ENCODE data around the gene PIP5K1C. TPM values are rescaled to one million over a fixed set of nuclear protein-coding genes. Genes with fewer than 3 reads are reported as not detected.

PIP5K1C gene
- total RNA-seq, 1 donor from 2014 or later = 8.6 TPM

GRCh38 chr19:3591876-3592613, 108.2 kb downstream of the PIP5K1C start:
- Histone ChIP-seq H3K27me3 (peaks cover 63% of the 10 kb centered on the region), H3K4me1 (no peaks in the 10 kb centered on the region), H4K20me1 (ENCODE audit: low read depth) (no peaks in the 10 kb centered on the region), H3K9ac (no peak overlapping the region), H3K36me3 (no peaks in the 10 kb centered on the region), H3K4me2 (no peak overlapping the region), H3F3A (ENCODE audit: low read depth) (peaks cover 12% of the 10 kb centered on the region), H3K9me3 (ENCODE audit: low read depth) (no peaks in the 10 kb centered on the region), H3K4me3 (no peak overlapping the region), H2AFZ (replicated peaks) (no peak overlapping the region), H3K79me2 (ENCODE audit: low read depth) (no peaks in the 10 kb centered on the region), H3K27ac (no peak overlapping the region)
- Mint-ChIP-seq H3K27ac (no peak overlapping the region), H3K9me3 (peaks cover 9% of the 10 kb centered on the region), H3K27me3 (ENCODE audit: insufficient read depth, low read depth) (peaks cover 29% of the 10 kb centered on the region), H3K4me1 (no peaks in the 10 kb centered on the region), H3K4me3 (no peak overlapping the region), H3K36me3 (no peaks in the 10 kb centered on the region)
- TF ChIP-seq EZH2phosphoT487 (IDR thresholded peaks at IDR 0.05) (no peak), EZH2 (IDR thresholded peaks at IDR 0.05) (no peak), CTCF (IDR thresholded peaks at IDR 0.05) (no peak)
- no peak for DNase-seq (ENCODE audit: low spot score)

DNA sequence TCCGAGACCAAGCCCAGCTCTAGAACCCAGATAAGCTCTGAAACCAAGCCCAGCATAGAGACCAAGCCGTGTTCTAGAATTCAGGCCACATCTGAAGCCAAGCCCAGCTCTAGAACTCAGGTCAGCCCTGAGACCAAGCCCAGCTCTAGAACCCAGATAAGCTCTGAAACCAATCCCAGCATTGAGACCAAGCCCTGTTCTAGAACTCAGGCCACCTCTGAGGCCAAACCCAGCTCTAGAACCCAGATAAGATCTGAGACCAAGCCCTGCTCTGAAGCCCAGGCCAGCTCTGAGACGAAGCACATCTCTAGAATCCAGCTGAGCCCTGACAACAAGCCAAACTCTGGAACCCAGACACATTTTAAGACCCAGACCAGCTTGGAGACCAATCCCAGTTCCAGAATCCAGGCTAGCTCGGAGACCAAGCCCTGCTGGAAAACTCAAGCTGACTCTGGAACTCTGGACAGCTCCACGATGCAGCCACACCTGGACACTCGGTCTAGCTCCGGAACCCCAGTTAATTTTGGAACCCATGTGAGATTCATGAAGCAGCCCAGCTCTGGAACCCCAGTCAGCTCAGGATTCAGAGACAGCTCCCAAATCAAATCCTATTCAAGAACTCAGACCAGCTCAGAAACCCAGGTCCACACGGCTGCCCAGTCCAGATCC, 109.1 kb downstream of the PIP5K1C start:
- peaks cover 9% of the 10 kb centered on the region for H3K9me3 Mint-ChIP-seq
- Histone ChIP-seq H3K9ac (no peak overlapping the region), H4K20me1 (ENCODE audit: low read depth) (no peaks in the 10 kb centered on the region), H3K27me3 (peaks cover 72% of the 10 kb centered on the region), H3F3A (ENCODE audit: low read depth) (peaks cover 12% of the 10 kb centered on the region), H3K4me1 (no peaks in the 10 kb centered on the region), H3K27ac (no peak overlapping the region), H3K4me2 (no peak overlapping the region), H3K36me3 (no peaks in the 10 kb centered on the region), H2AFZ (replicated peaks) (no peak overlapping the region), H3K9me3 (ENCODE audit: low read depth) (no peaks in the 10 kb centered on the region), H3K4me3 (no peak overlapping the region), H3K79me2 (ENCODE audit: low read depth) (no peaks in the 10 kb centered on the region)
- no peaks in the 10 kb centered on the region for H3K4me1 Mint-ChIP-seq
- TF ChIP-seq EZH2 (IDR thresholded peaks at IDR 0.05) (no peak), EZH2phosphoT487 (IDR thresholded peaks at IDR 0.05) (no peak), CTCF (IDR thresholded peaks at IDR 0.05) (no peak)
- peaks cover 32% of the 10 kb centered on the region for H3K27me3 Mint-ChIP-seq (ENCODE audit: insufficient read depth, low read depth)
- H3K27ac Mint-ChIP-seq = no peak overlapping the region
- H3K36me3 Mint-ChIP-seq = no peaks in the 10 kb centered on the region
- no peak overlapping the region for H3K4me3 Mint-ChIP-seq
- DNase-seq (ENCODE audit: low spot score) = no peak

DNA sequence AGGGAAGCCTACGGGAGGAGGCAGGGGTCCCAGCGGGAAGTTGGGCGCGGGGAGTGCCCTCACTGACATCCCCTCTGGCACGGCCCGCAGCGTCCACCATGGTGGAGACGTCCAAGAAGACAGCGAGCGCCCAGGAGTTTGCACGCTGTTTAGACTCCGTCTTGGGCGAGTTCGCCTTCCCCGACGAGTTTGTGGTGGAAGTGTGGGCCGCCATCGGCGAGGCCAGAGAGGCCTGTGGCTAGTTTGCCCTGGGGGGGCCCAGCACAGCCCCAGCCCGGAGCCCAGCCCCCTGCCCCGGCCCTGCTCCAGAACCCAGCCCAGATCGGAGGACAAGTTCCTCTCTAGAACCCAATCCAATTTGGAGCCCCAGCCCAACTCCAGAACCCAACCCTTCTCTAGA, 110.3 kb downstream of the PIP5K1C start:
- Histone ChIP-seq H3K79me2 (ENCODE audit: low read depth) (no peaks in the 10 kb centered on the region), H3K9me3 (ENCODE audit: low read depth) (no peaks in the 10 kb centered on the region), H3K4me1 (no peaks in the 10 kb centered on the region), H3K36me3 (no peaks in the 10 kb centered on the region), H3K9ac (no peak overlapping the region), H3K4me3 (no peak overlapping the region), H3K4me2 (no peak overlapping the region), H3F3A (ENCODE audit: low read depth) (peaks cover 12% of the 10 kb centered on the region), H4K20me1 (ENCODE audit: low read depth) (no peaks in the 10 kb centered on the region), H2AFZ (replicated peaks) (no peak overlapping the region), H3K27ac (no peak overlapping the region), H3K27me3 (peaks cover 78% of the 10 kb centered on the region)
- peak overlapping the region; percentile 21 for H3K4me3 Mint-ChIP-seq
- peaks cover 24% of the 10 kb centered on the region for H3K27me3 Mint-ChIP-seq (ENCODE audit: insufficient read depth, low read depth)
- TF ChIP-seq CTCF (IDR thresholded peaks at IDR 0.05) (no peak), EZH2phosphoT487 (IDR thresholded peaks at IDR 0.05) (no peak), EZH2 (IDR thresholded peaks at IDR 0.05) (no peak)
- no peaks in the 10 kb centered on the region for H3K36me3 Mint-ChIP-seq
- H3K4me1 Mint-ChIP-seq = no peaks in the 10 kb centered on the region
- peaks cover 9% of the 10 kb centered on the region for H3K9me3 Mint-ChIP-seq
- H3K27ac Mint-ChIP-seq = no peak overlapping the region
- no peak for DNase-seq (ENCODE audit: low spot score)
